ENCODE results near the gene PAX6.
A peak's percentile ranks its signal among the peaks of the same experiment; 100 is the strongest.

The PAX6 gene

GRCh38 chr11:31824879-31825837, 14.0 kb upstream of the PAX6 start:
- Mint-ChIP-seq H3K4me3 (no peak overlapping the region), H3K27ac (no peak overlapping the region), H3K4me1 (peaks cover 14% of the 10 kb centered on the region), H3K9me3 (peaks cover 3% of the 10 kb centered on the region), H3K36me3 (peaks cover 6% of the 10 kb centered on the region)
- no peak for DNase-seq (ENCODE audit: low spot score in 2 of 2)
- ATAC-seq: no peak

- no peak overlapping the region for H3K4me3 Mint-ChIP-seq
- no peak for DNase-seq (ENCODE audit: low spot score in 2 of 2)
- peaks cover 14% of the 10 kb centered on the region for H3K4me1 Mint-ChIP-seq
- no peak overlapping the region for H3K27ac Mint-ChIP-seq
- no peak for ATAC-seq
- peaks cover 6% of the 10 kb centered on the region for H3K36me3 Mint-ChIP-seq
- peaks cover 3% of the 10 kb centered on the region for H3K9me3 Mint-ChIP-seq
These were observed 13.3 kb upstream of the PAX6 start for GRCh38 chr11:31824332-31824878.

GRCh38 chr11:31823644-31824331, 12.7 kb upstream of the PAX6 start:
- ATAC-seq (no peak), DNase-seq (ENCODE audit: low spot score in 2 of 2) (no peak)
- H3K36me3 Mint-ChIP-seq: peaks cover 6% of the 10 kb centered on the region
- H3K4me1 Mint-ChIP-seq: peaks cover 14% of the 10 kb centered on the region
- H3K9me3 Mint-ChIP-seq: peaks cover 3% of the 10 kb centered on the region
- H3K27ac Mint-ChIP-seq: no peak overlapping the region
- no peak overlapping the region for H3K4me3 Mint-ChIP-seq

- H3K27ac Mint-ChIP-seq: no peak overlapping the region
- ATAC-seq (no peak), DNase-seq (ENCODE audit: low spot score in 2 of 2) (no peak)
- H3K4me1 Mint-ChIP-seq: peaks cover 18% of the 10 kb centered on the region
- H3K4me3 Mint-ChIP-seq: no peak overlapping the region
- peaks cover 6% of the 10 kb centered on the region for H3K36me3 Mint-ChIP-seq
- H3K9me3 Mint-ChIP-seq: peaks cover 3% of the 10 kb centered on the region
These were observed 12.0 kb upstream of the PAX6 start for GRCh38 chr11:31822927-31823643.

- Mint-ChIP-seq H3K9me3 (peaks cover 3% of the 10 kb centered on the region), H3K27ac (no peak overlapping the region), H3K4me1 (peaks cover 15% of the 10 kb centered on the region), H3K36me3 (peaks cover 6% of the 10 kb centered on the region), H3K4me3 (no peak overlapping the region)
- ATAC-seq (no peak), DNase-seq (ENCODE audit: low spot score in 2 of 2) (no peak)
These were observed 11.2 kb upstream of the PAX6 start for GRCh38 chr11:31822175-31822926.

GRCh38 chr11:31821766-31822165, 10.6 kb upstream of the PAX6 start:
- no peak overlapping the region for H3K4me3 Mint-ChIP-seq
- H3K36me3 Mint-ChIP-seq: peaks cover 6% of the 10 kb centered on the region
- H3K27ac Mint-ChIP-seq: no peak overlapping the region
- DNase-seq (ENCODE audit: low spot score in 2 of 2): no peak
- no peak for ATAC-seq
- peaks cover 3% of the 10 kb centered on the region for H3K9me3 Mint-ChIP-seq
- peaks cover 17% of the 10 kb centered on the region for H3K4me1 Mint-ChIP-seq

GRCh38 chr11:31821235-31821764, 10.2 kb upstream of the PAX6 start:
- peaks cover 19% of the 10 kb centered on the region for H3K4me1 Mint-ChIP-seq
- H3K9me3 Mint-ChIP-seq: peaks cover 3% of the 10 kb centered on the region
- H3K36me3 Mint-ChIP-seq: peaks cover 6% of the 10 kb centered on the region
- ATAC-seq (no peak), DNase-seq (ENCODE audit: low spot score in 2 of 2) (no peak)
- no peak overlapping the region for H3K27ac Mint-ChIP-seq
- H3K4me3 Mint-ChIP-seq: no peak overlapping the region

GRCh38 chr11:31820438-31820818, 9.3 kb upstream of the PAX6 start:
- peaks cover 6% of the 10 kb centered on the region for H3K36me3 Mint-ChIP-seq
- ATAC-seq: no peak
- no peak overlapping the region for H3K27ac Mint-ChIP-seq
- no peak overlapping the region for H3K4me3 Mint-ChIP-seq
- peaks cover 17% of the 10 kb centered on the region for H3K4me1 Mint-ChIP-seq
- DNase-seq (ENCODE audit: low spot score in 2 of 2): no peak
- peaks cover 3% of the 10 kb centered on the region for H3K9me3 Mint-ChIP-seq

GRCh38 chr11:31819621-31820437, 8.7 kb upstream of the PAX6 start:
- no peak overlapping the region for H3K27ac Mint-ChIP-seq
- no peak for DNase-seq (ENCODE audit: low spot score in 2 of 2)
- H3K4me1 Mint-ChIP-seq: peaks cover 21% of the 10 kb centered on the region
- peaks cover 6% of the 10 kb centered on the region for H3K36me3 Mint-ChIP-seq
- ATAC-seq: no peak
- peaks cover 3% of the 10 kb centered on the region for H3K9me3 Mint-ChIP-seq
- H3K4me3 Mint-ChIP-seq: no peak overlapping the region

GRCh38 chr11:31818874-31819331, 7.8 kb upstream of the PAX6 start:
- DNase-seq (ENCODE audit: low spot score in 2 of 2): no peak
- no peak for ATAC-seq
- Mint-ChIP-seq H3K4me3 (no peak overlapping the region), H3K4me1 (peaks cover 28% of the 10 kb centered on the region), H3K9me3 (peaks cover 3% of the 10 kb centered on the region), H3K27ac (no peak overlapping the region), H3K36me3 (no peaks in the 10 kb centered on the region)

GRCh38 chr11:31818425-31818755, 7.3 kb upstream of the PAX6 start:
- ATAC-seq: no peak
- Mint-ChIP-seq H3K4me3 (peak overlapping the region; percentile 53), H3K9me3 (peaks cover 3% of the 10 kb centered on the region), H3K27ac (no peak overlapping the region), H3K4me1 (peaks cover 32% of the 10 kb centered on the region), H3K36me3 (no peaks in the 10 kb centered on the region)
- DNase-seq (ENCODE audit: low spot score in 2 of 2): no peak

GRCh38 chr11:31817621-31818424, 6.7 kb upstream of the PAX6 start:
- peaks cover 34% of the 10 kb centered on the region for H3K4me1 Mint-ChIP-seq
- peaks cover 3% of the 10 kb centered on the region for H3K9me3 Mint-ChIP-seq
- DNase-seq (ENCODE audit: low spot score in 2 of 2): peak in 1 of 2 donors; percentile 49
- no peak for ATAC-seq
- peak overlapping the region; percentile 53 for H3K4me3 Mint-ChIP-seq
- H3K36me3 Mint-ChIP-seq: no peaks in the 10 kb centered on the region
- H3K27ac Mint-ChIP-seq: no peak overlapping the region

GRCh38 chr11:31817054-31817620, 6.0 kb upstream of the PAX6 start:
- H3K36me3 Mint-ChIP-seq: no peaks in the 10 kb centered on the region
- no peak for DNase-seq (ENCODE audit: low spot score in 2 of 2)
- H3K4me1 Mint-ChIP-seq: peaks cover 40% of the 10 kb centered on the region
- H3K27ac Mint-ChIP-seq: no peak overlapping the region
- peak overlapping the region; percentile 53 for H3K4me3 Mint-ChIP-seq
- peaks cover 1% of the 10 kb centered on the region for H3K9me3 Mint-ChIP-seq
- ATAC-seq: no peak

Measured in stimulated activated effector memory CD8-positive, alpha-beta T cell treated with anti-CD3 and anti-CD28 coated beads, Interleukin-12 subunit alpha, Interleukin-12 subunit beta, amount 100 ng/mL, for 72 hours (primary cell).